ENCODE measurements around the gene ILDR2.
"Not testable (repeated sequence)": the region's sequence is repeated elsewhere in the genome, so short reads cannot be mapped to it uniquely, and the experiment has no call there.

DNA sequence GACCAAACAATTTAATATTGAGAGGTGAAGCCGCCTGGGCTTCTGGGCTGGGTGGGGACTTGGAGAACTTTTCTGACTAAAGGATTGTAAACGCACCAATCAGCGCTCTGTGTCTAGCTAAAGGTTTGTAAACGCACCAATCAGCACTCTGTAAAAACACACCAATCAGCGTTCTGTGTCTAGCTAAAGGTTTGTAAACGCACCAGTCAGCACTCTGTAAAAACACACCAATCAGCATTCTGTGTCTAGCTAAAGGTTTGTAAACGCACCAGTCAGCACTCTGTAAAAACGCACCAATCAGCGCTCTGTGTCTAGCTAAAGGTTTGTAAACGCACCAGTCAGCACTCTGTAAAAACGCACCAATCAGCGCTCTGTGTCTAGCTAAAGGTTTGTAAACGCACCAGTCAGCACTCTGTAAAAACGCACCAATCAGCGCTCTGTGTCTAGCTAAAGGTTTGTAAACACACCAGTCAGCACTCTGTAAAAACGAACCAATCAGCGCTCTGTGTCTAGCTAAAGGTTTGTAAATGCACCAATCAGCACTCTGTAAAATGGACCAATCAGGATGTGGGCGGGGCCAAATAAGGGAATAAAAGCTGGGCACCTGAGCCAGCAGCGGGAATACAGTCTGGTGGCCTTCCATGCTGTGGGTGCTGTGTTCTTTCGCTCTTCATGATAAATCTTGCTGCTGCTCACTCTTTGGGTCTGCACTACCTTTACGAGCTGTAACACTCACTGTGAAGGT lies 97.0 kb downstream of the ILDR2 start:
- not testable (repeated sequence) for TF ChIP-seq MXI1 (IDR thresholded peaks at IDR 0.05; ENCODE audit: low read depth, low read length); POLR2A (conservative IDR thresholded peaks at IDR 0.05); BRF2 (IDR thresholded peaks at IDR 0.05; ENCODE audit: borderline replicate concordance, insufficient read depth, insufficient read length)
- TF ChIP-seq, protein P1, sequence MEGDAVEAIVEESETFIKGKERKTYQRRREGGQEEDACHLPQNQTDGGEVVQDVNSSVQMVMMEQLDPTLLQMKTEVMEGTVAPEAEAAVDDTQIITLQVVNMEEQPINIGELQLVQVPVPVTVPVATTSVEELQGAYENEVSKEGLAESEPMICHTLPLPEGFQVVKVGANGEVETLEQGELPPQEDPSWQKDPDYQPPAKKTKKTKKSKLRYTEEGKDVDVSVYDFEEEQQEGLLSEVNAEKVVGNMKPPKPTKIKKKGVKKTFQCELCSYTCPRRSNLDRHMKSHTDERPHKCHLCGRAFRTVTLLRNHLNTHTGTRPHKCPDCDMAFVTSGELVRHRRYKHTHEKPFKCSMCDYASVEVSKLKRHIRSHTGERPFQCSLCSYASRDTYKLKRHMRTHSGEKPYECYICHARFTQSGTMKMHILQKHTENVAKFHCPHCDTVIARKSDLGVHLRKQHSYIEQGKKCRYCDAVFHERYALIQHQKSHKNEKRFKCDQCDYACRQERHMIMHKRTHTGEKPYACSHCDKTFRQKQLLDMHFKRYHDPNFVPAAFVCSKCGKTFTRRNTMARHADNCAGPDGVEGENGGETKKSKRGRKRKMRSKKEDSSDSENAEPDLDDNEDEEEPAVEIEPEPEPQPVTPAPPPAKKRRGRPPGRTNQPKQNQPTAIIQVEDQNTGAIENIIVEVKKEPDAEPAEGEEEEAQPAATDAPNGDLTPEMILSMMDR (IDR thresholded peaks at IDR 0.05 in 2 of 3, conservative IDR thresholded peaks at IDR 0.05 in 1 of 3; ENCODE audit: insufficient read depth in 2 of 3, low read depth in 1 of 3, low read length in 3 of 3), result not testable (repeated sequence)

Data from K562 (cell line).